ENCODE results near the gene RASD2.

RASD2 gene

DNA sequence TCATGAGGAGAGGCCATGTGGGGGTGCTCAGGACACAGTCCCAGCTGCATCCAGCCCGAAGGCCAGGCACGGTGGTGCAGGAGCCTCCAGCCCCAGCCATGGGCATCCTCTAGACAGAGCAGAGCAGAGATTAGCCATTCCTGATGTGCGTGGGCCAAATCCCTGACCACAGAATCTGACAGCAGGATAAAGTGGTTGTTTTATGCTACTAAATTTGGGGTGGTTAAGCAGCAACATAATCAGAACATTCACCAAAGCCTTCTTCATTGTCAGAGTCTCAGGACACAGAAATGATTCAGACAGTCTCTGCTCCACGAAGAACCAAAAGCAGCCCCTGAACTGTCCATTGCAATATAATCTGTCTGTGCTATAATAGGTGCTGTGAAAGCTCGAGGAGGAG lies 19.7 kb downstream of the RASD2 start:
- Histone ChIP-seq H3K27me3 (ENCODE audit: control insufficient read depth, insufficient read depth, low read length) (no peaks in the 10 kb centered on the region), H3K4me1 (ENCODE audit: control insufficient read depth, insufficient read depth, low read length) (peaks cover 4% of the 10 kb centered on the region), H3K36me3 (ENCODE audit: control insufficient read depth, insufficient read depth, low read length) (no peaks in the 10 kb centered on the region), H3K9me3 (ENCODE audit: control insufficient read depth, insufficient read depth, low read length) (no peaks in the 10 kb centered on the region), H3K4me3 (ENCODE audit: low read length) (no peak overlapping the region), H3K27ac (ENCODE audit: low read length) (no peak overlapping the region)
- WGBS (ENCODE audit: insufficient coverage, insufficient read length), result no CpG with 5 or more reads among the region's 5 CpGs
- no peak for DNase-seq (ENCODE audit: low read depth, low spot score)

DNA sequence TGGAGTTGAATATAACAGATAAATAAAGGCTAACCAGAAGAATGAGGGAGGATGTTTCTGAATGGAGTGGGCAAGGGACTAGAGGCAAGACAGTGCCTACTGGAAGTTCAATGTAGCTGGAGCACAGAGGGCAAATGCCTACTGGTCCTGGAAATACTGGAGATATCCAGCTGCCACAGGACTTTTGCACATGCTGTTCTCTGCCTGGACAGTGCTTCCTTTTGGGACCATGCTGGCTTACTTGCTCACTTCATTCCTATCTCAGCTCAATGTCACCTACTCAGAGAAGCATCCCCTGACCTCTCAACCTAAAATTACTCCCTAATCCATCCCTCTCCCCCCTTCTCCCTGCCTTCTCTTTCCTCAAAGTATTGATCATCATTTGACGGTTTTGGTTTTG lies 20.2 kb downstream of the RASD2 start:
- Histone ChIP-seq H3K9me3 (ENCODE audit: control insufficient read depth, insufficient read depth, low read length) (no peaks in the 10 kb centered on the region), H3K27me3 (ENCODE audit: control insufficient read depth, insufficient read depth, low read length) (no peaks in the 10 kb centered on the region), H3K27ac (ENCODE audit: low read length) (no peak overlapping the region), H3K4me3 (ENCODE audit: low read length) (no peak overlapping the region), H3K36me3 (ENCODE audit: control insufficient read depth, insufficient read depth, low read length) (no peaks in the 10 kb centered on the region), H3K4me1 (ENCODE audit: control insufficient read depth, insufficient read depth, low read length) (peaks cover 4% of the 10 kb centered on the region)
- no CpG with 5 or more reads among the region's 1 CpG for WGBS (ENCODE audit: insufficient coverage, insufficient read length)
- DNase-seq (ENCODE audit: low read depth, low spot score), result no peak

DNA sequence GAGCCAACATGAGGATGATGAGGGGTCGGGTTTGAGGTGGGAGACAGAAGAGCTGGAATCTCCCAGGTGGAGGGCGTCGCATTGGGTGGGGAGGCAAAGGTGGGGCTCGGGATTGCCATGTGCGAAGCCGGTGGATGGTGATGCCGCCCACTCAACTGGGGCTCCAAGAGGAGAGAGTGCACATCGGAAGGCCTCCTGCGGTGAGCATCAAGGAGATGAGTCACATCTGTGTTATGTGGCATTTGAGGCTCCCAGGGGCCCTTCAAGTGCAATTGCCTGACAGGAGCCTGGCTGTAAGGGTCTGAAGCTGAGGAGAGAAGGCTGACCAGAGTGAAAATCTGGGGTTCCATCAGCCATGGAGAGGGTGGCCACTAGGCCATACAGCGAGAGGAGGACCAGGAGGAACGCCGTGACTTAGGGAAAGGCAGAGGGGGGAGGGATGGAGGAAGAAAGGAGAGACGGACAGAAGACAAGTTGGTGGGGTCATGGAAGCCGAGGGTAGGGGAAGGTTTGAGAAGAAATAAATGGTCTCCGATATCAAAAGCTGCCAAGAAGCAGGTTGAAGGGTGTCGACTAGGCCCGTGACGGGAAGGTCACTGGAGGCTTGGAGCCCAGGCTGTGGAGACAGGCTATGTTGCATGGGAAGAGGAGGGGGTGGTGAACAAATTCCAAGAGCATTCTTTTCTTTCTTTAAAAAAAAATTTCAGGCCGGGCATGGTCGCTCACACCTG lies 21.3 kb downstream of the RASD2 start:
- no CpG with 5 or more reads among the region's 20 CpGs for WGBS (ENCODE audit: insufficient coverage, insufficient read length)
- DNase-seq (ENCODE audit: low read depth, low spot score), result no peak
- Histone ChIP-seq H3K4me3 (ENCODE audit: low read length) (no peak overlapping the region), H3K9me3 (ENCODE audit: control insufficient read depth, insufficient read depth, low read length) (no peaks in the 10 kb centered on the region), H3K36me3 (ENCODE audit: control insufficient read depth, insufficient read depth, low read length) (no peaks in the 10 kb centered on the region), H3K27me3 (ENCODE audit: control insufficient read depth, insufficient read depth, low read length) (no peaks in the 10 kb centered on the region), H3K4me1 (ENCODE audit: control insufficient read depth, insufficient read depth, low read length) (peaks cover 4% of the 10 kb centered on the region), H3K27ac (ENCODE audit: low read length) (no peak overlapping the region)

DNA sequence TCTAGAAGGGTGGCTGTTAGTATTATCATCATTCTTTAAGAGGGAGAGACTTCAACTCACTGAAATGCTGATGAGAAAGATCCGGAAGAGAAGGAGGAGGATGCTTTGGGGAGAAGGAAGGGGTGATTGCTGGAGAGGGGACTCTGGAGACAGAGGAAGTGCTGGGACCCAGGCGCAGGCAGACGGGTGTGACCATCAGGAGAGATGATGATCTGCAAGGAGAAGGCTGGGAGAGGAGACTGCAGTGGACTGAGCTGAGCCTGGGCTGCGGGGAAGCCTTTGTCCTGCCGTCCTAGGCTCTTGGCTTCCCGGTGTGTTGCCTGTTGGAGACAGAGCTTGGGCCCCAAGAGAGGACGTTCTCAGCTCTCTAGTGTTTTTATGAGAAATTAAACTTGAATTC lies 22.6 kb downstream of the RASD2 start:
- Histone ChIP-seq H3K4me1 (ENCODE audit: control insufficient read depth, insufficient read depth, low read length) (peaks cover 4% of the 10 kb centered on the region), H3K4me3 (ENCODE audit: low read length) (no peak overlapping the region), H3K36me3 (ENCODE audit: control insufficient read depth, insufficient read depth, low read length) (no peaks in the 10 kb centered on the region), H3K9me3 (ENCODE audit: control insufficient read depth, insufficient read depth, low read length) (no peaks in the 10 kb centered on the region), H3K27me3 (ENCODE audit: control insufficient read depth, insufficient read depth, low read length) (no peaks in the 10 kb centered on the region), H3K27ac (ENCODE audit: low read length) (no peak overlapping the region)
- no CpG with 5 or more reads among the region's 7 CpGs for whole genome bisulfite sequencing (ENCODE audit: insufficient coverage, insufficient read length)
- DNase-seq (ENCODE audit: low read depth, low spot score), result no peak

DNA sequence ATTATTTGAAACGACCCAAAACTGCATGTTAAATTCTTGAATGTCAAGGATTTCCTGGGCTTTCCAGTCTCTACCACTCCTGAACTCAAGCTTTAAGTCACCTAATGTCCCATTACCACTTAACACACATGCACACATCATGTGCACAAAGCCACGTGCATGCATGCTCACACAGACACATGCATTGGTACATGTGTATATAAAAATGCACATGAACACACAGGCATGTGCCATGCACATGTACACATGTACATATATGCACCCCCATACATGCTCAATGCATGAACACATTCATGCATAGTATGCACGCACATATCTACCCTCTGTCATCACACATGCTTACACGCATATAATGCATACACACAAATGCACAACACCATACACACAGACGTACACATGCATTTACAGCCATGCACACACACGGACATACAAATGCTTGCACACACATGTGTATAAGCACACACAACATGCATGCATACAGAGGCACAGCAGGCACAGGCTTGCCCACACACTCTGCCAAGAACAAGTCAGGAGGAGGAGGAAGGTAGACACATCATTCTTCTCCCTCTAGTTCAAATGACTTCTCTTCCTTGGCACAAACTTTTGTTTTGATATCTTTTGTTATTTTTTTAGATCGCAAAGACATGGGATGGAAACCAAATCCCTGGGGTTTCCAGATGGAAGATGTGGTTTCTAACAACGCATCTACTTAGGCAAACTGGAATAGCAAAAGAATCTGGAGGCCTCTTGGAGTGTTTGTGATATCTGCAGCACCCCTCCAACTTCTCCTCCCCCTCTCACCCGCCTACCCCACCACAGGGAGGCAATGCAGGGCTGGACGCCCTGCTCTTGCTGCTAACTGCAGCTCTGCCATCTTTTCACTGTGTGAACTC lies 24.6 kb downstream of the RASD2 start:
- no CpG with 5 or more reads among the region's 10 CpGs for WGBS (ENCODE audit: insufficient coverage, insufficient read length)
- Histone ChIP-seq H3K36me3 (ENCODE audit: control insufficient read depth, insufficient read depth, low read length) (no peaks in the 10 kb centered on the region), H3K4me3 (ENCODE audit: low read length) (no peak overlapping the region), H3K27ac (ENCODE audit: low read length) (no peak overlapping the region), H3K9me3 (ENCODE audit: control insufficient read depth, insufficient read depth, low read length) (no peaks in the 10 kb centered on the region), H3K4me1 (ENCODE audit: control insufficient read depth, insufficient read depth, low read length) (peaks cover 2% of the 10 kb centered on the region), H3K27me3 (ENCODE audit: control insufficient read depth, insufficient read depth, low read length) (no peaks in the 10 kb centered on the region)
- no peak for DNase-seq (ENCODE audit: low read depth, low spot score)

DNA sequence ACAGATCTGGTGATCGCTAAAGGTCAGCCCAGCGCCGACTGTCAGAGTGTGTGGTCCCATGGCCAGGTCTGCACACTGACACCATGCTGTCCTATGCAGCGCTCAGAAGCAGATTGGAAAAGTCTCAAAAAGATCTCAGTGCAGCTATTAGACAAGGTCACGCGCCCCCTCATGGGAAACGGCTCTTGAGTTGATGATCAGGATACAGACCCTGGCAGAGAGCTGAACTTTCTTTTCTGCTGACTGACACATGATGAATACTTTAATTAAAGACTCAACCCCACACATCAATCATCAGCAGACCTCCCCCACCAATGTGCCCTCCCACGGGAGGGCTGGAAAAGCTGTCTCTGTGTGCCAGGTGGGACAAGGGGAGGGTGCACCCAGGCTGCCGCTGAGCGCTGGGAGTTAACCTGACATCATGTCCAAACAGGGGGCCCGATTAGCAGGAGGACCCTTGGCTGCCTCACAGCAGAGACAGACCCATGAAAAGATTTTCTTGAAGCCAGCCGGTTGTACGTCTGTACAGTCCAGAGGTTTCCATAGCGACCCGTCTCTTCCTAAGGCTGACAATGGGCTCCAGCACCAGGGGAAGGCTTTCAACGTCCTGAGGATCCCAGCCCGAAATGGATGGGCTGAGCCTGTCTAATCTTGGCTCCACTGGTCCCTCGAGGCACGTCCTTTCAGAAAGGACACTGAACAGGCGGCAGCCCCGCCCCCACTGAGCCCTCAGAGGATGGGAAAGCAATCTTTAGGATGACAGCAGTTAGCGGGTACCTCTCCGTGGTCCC lies 26.9 kb downstream of the RASD2 start:
- Histone ChIP-seq H3K9me3 (ENCODE audit: control insufficient read depth, insufficient read depth, low read length) (no peaks in the 10 kb centered on the region), H3K4me1 (ENCODE audit: control insufficient read depth, insufficient read depth, low read length) (no peaks in the 10 kb centered on the region; the same call in 1 of the 2 replicates), H3K36me3 (ENCODE audit: control insufficient read depth, insufficient read depth, low read length) (no peaks in the 10 kb centered on the region), H3K27ac (ENCODE audit: low read length) (no peak overlapping the region), H3K27me3 (ENCODE audit: control insufficient read depth, insufficient read depth, low read length) (no peaks in the 10 kb centered on the region), H3K4me3 (ENCODE audit: low read length) (no peak overlapping the region)
- no CpG with 5 or more reads among the region's 23 CpGs for WGBS (ENCODE audit: insufficient coverage, insufficient read length)
- no peak for DNase-seq (ENCODE audit: low read depth, low spot score)

- H3K36me3 ChIP-seq (ENCODE audit: control insufficient read depth, insufficient read depth, low read length), result no peaks in the 10 kb centered on the region
- no CpG with 5 or more reads among the region's 17 CpGs for WGBS (ENCODE audit: insufficient coverage, insufficient read length)
- DNase-seq (ENCODE audit: low read depth, low spot score), result no peak
- no peaks in the 10 kb centered on the region for H3K4me1 ChIP-seq (ENCODE audit: control insufficient read depth, insufficient read depth, low read length)
- no peaks in the 10 kb centered on the region for H3K27me3 ChIP-seq (ENCODE audit: control insufficient read depth, insufficient read depth, low read length)
- no peak overlapping the region for H3K27ac ChIP-seq (ENCODE audit: low read length)
- H3K9me3 ChIP-seq (ENCODE audit: control insufficient read depth, insufficient read depth, low read length), result no peaks in the 10 kb centered on the region
- H3K4me3 ChIP-seq (ENCODE audit: low read length), result no peak overlapping the region
Measured at GRCh38 chr22:35568751-35569739, 28.4 kb downstream of the RASD2 start.

- Histone ChIP-seq H3K9me3 (ENCODE audit: control insufficient read depth, insufficient read depth, low read length) (no peaks in the 10 kb centered on the region), H3K4me3 (ENCODE audit: low read length) (no peak overlapping the region), H3K36me3 (ENCODE audit: control insufficient read depth, insufficient read depth, low read length) (no peaks in the 10 kb centered on the region), H3K27ac (ENCODE audit: low read length) (no peak overlapping the region), H3K4me1 (ENCODE audit: control insufficient read depth, insufficient read depth, low read length) (no peaks in the 10 kb centered on the region), H3K27me3 (ENCODE audit: control insufficient read depth, insufficient read depth, low read length) (no peaks in the 10 kb centered on the region)
- DNase-seq (ENCODE audit: low read depth, low spot score), result no peak
- no CpG with 5 or more reads among the region's 13 CpGs for WGBS (ENCODE audit: insufficient coverage, insufficient read length)
Measured at GRCh38 chr22:35569916-35570315, 29.3 kb downstream of the RASD2 start.

GRCh38 chr22:35570686-35571194 lies 30.1 kb downstream of the RASD2 start:
- Histone ChIP-seq H3K9me3 (ENCODE audit: control insufficient read depth, insufficient read depth, low read length) (no peaks in the 10 kb centered on the region), H3K4me3 (ENCODE audit: low read length) (no peak overlapping the region), H3K36me3 (ENCODE audit: control insufficient read depth, insufficient read depth, low read length) (no peaks in the 10 kb centered on the region), H3K27me3 (ENCODE audit: control insufficient read depth, insufficient read depth, low read length) (no peaks in the 10 kb centered on the region), H3K4me1 (ENCODE audit: control insufficient read depth, insufficient read depth, low read length) (no peaks in the 10 kb centered on the region), H3K27ac (ENCODE audit: low read length) (no peak overlapping the region)
- no CpG with 5 or more reads among the region's 14 CpGs for WGBS (ENCODE audit: insufficient coverage, insufficient read length)
- DNase-seq (ENCODE audit: low read depth, low spot score), result no peak

Measured in iPS DF 6.9 (cell line).